ENCODE data around the gene RASAL3.

RASAL3 gene

DNA sequence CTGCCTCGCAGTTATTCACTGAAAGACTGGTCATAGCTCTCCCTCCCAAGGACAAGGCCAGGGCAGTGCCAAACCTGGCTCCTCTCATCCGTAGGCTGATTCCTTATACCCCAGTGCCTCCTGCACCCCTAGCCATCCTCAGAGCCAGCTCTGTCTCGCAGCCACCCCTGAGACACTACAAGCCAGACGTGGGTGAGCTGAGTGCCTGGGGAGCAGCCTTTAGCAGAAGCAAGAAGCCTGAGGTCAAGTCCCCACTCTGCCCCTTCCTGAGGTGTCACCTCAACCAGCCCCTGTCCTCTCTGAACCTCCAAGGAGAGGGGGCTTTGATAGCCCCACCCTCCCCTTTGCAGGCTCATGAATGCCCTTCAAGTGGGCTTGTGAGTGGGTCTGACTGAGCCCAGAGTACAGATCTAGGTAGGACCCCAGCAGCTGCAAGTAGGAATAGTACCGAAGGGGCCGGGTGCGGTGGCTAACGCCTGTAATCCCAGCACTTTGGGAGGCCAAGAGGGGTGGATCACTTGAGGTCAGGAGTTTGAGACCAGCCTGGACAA lies 30.8 kb downstream of the RASAL3 start:
- no peak for DNase-seq (ENCODE audit: low read depth)

DNA sequence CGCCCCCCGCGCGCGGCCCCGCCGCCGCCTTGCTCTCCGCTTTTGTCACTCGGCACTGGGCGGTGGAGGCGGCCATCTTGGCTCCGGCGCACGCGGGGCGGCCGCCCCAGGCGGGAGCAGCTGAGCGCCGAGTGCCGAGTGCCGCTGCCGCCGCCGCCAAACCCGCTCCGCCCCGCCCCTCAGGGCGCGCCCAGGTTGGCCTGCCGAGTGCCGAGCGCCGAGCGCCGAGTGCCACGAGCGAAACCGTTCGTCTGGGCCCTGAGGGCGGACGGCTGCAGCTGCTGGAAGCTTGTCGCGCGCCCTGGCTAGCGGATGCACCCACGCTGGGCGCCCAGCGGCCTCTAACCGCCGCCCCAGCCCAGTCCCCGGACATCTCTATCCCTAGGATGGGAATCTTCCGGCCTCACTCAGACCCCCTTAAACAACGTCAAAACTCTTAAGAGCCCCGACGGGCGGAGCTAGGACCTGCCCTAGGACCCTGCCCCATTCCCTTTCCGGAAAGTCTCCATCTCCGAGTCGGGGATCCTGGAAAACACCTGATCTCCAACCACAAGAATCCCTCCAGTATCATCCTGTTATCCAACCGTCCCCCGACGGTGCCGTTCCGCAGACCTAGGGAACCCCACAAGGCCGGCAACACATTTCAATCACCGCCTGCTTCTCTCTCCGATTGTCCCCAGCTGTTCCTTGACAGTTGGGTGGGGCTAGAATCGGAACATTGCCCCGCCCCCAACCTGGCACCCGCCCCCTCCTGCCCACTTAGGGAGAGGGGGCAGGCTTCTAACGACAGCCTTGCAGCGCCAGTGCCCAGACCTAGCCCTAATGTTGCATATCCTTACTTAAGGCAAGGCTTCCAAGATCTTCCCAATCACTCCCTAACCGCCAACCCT lies 31.5 kb downstream of the RASAL3 start:
- peak; percentile 59 for DNase-seq (ENCODE audit: low read depth)

- no peak for DNase-seq (ENCODE audit: low read depth)
Measured at GRCh38 chr19:15432018-15432494, 32.3 kb downstream of the RASAL3 start.

GRCh38 chr19:15431396-15432017 lies 32.8 kb downstream of the RASAL3 start:
- DNase-seq (ENCODE audit: low read depth) = no peak

- DNase-seq (ENCODE audit: low read depth) = no peak
Measured at GRCh38 chr19:15430526-15431120, 33.7 kb downstream of the RASAL3 start.

GRCh38 chr19:15429825-15430467 lies 34.4 kb downstream of the RASAL3 start:
- DNase-seq (ENCODE audit: low read depth) = no peak

- no peak for DNase-seq (ENCODE audit: low read depth)
Measured at GRCh38 chr19:15428956-15429824, 35.2 kb downstream of the RASAL3 start.

GRCh38 chr19:15427991-15428471 lies 36.3 kb downstream of the RASAL3 start:
- no peak for DNase-seq (ENCODE audit: low read depth)

DNA sequence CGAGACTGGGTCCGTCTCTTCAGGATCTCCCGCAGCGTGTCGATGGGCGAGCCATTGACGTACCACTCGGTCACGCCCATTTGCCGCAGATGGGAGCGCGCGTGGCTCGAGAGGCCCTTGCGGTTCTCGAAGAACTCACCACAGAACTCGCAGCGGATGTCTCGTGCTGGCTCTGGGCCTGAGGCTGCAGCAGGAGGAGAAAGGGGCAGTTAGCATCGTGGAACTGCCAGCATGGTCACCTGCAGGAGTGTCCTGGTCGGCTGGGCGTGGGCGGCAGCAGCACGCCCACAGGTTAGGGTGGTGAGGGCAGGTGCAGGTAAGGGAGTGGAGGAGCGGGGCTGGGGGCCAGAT lies 37.0 kb downstream of the RASAL3 start:
- DNase-seq (ENCODE audit: low read depth) = no peak

- DNase-seq (ENCODE audit: low read depth) = no peak
Measured at GRCh38 chr19:15426485-15427349, 37.6 kb downstream of the RASAL3 start.

- no peak for DNase-seq (ENCODE audit: low read depth)
Measured at GRCh38 chr19:15425321-15425950, 38.9 kb downstream of the RASAL3 start.

DNA sequence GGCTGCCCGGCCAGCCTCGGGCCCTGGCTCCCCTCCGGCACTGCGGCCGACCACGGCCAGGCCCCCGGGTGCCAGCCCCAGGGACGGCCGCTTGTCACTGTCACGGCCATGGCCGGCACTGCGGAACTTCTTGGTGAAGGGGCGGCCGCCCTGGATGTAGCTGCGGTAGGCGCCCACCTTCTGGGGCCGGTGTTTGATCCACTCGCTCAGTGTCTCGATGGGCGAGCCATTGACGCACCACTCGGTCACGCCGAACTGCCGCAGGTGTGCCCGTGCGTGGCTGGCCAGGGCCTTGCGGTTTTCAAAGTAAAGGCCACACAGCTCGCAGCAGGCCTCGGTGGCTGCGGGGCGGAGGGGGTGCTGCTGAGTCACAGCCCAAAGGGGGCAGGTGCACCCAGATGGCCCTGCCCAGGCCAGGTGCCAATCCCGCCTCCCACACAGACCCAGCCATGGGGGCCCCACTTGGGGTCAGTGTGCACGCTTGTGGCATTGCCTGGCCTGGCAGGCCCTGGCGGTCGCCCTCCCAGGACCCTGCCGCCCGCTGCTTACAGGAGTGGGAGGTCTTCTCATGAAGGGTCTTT lies 39.6 kb downstream of the RASAL3 start:
- DNase-seq (ENCODE audit: low read depth) = no peak

- no peak for DNase-seq (ENCODE audit: low read depth)
Measured at GRCh38 chr19:15424121-15424520, 40.2 kb downstream of the RASAL3 start.

GRCh38 chr19:15423130-15423529 lies 41.2 kb downstream of the RASAL3 start:
- DNase-seq (ENCODE audit: low read depth) = no peak

GRCh38 chr19:15422296-15423075 lies 41.9 kb downstream of the RASAL3 start:
- no peak for DNase-seq (ENCODE audit: low read depth)

GRCh38 chr19:15421721-15422260 lies 42.6 kb downstream of the RASAL3 start:
- no peak for DNase-seq (ENCODE audit: low read depth)

DNA sequence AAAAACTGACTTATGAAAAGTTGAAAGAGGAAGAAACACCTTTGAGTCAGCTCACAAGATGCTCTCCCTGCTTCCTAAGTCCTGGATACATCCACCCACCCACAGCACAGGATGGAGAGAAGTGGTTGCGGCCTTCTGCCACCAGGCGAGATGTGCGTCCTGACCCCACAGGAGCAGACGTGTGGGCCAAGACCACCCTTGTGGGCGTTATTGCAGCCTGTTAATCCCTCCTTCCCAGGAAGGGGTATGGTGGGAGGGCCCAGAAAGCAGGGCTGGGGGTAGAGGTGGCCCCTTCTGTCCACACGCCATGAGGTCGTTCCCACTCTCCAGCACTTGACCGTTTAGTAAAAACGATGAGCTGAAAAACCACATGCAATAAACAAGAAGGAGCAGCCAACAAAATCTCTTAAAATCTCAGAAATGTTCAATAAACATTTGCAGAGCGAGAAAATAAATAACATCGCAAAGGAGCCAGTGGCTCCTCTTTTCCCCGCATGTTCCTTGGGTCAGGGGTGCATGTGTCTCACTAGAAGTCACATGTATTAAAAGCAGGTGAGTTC lies 43.1 kb downstream of the RASAL3 start:
- DNase-seq (ENCODE audit: low read depth) = no peak
